Esophagus squamous epithelium (tissue), 4 donors: ENCODE results near the gene PRELID2.
"Not testable (repeated sequence)": the region's sequence is repeated elsewhere in the genome, so short reads cannot be mapped to it uniquely, and the experiment has no call there.

Experiments
- POLR2A ChIP-seq, 4 donors: fragments of 450-650 bp; IDR thresholded peaks; one replicate each; pipeline ENCODE4 v1.6.1; 2017; ENCODE audit warnings: antibody characterized with exemption in 4 of 4, mild to moderate bottlenecking in 4 of 4, moderate library complexity in 3 of 4
- TF ChIP-seq, protein P1 (sequence below), 6 experiments: fragments of 450-650 bp in 4 of 6; fragments of 200-600 bp in 2 of 6; sonication (generic) in 2 of 6; IDR thresholded peaks; one replicate each; pipeline ENCODE4 v1.5.1; 2016 to 2019; ENCODE audit warnings: antibody characterized with exemption in 6 of 6, mild to moderate bottlenecking in 4 of 6, moderate library complexity in 4 of 6

DNA sequence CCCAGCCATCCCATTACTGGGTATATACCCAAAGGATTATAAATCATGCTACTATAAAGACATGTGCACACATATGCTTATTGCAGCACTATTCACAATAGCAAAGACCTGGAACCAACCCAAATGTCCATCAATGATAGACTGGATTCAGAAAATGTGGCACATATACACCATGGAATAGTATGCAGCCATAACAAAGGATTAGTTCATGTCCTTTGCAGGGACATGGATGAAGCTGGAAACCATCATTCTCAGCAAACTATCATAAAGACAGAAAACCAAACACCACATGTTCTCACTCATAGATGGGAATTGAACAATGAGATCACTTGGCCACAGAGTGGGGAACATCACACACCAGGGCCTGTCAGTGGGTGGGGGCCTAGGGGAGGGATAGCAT lies 36.6 kb downstream of the PRELID2 start:
- TF ChIP-seq, protein P1, sequence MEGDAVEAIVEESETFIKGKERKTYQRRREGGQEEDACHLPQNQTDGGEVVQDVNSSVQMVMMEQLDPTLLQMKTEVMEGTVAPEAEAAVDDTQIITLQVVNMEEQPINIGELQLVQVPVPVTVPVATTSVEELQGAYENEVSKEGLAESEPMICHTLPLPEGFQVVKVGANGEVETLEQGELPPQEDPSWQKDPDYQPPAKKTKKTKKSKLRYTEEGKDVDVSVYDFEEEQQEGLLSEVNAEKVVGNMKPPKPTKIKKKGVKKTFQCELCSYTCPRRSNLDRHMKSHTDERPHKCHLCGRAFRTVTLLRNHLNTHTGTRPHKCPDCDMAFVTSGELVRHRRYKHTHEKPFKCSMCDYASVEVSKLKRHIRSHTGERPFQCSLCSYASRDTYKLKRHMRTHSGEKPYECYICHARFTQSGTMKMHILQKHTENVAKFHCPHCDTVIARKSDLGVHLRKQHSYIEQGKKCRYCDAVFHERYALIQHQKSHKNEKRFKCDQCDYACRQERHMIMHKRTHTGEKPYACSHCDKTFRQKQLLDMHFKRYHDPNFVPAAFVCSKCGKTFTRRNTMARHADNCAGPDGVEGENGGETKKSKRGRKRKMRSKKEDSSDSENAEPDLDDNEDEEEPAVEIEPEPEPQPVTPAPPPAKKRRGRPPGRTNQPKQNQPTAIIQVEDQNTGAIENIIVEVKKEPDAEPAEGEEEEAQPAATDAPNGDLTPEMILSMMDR (IDR thresholded peaks at IDR 0.05) = not testable (repeated sequence)
- not testable (repeated sequence) for TF ChIP-seq POLR2A (IDR thresholded peaks at IDR 0.05)
